NCI-H146 (cell line): Measurements from ENCODE around the gene RPTOR.
"Not testable (repeated sequence)": the region's sequence is repeated elsewhere in the genome, so short reads cannot be mapped to it uniquely, and the experiment has no call there.

Source experiments
- DNase-seq: peaks from one replicate; lab custom pipeline; 2025; lab: John Stamatoyannopoulos, UW

RPTOR gene

GRCh38 chr17:80861418-80861815 lies 316.8 kb downstream of the RPTOR start:
- DNase-seq = no peak

- DNase-seq = peak; percentile 65
Observed at GRCh38 chr17:80861892-80862291, 317.3 kb downstream of the RPTOR start.

GRCh38 chr17:80862481-80862961 lies 317.9 kb downstream of the RPTOR start:
- DNase-seq = no peak

- no peak for DNase-seq
Observed at GRCh38 chr17:80862978-80863377, 318.3 kb downstream of the RPTOR start.

GRCh38 chr17:80863626-80864025 lies 319.0 kb downstream of the RPTOR start:
- DNase-seq = no peak

- no peak for DNase-seq
Observed at GRCh38 chr17:80864751-80865150, 320.1 kb downstream of the RPTOR start.

GRCh38 chr17:80866050-80866793 lies 321.6 kb downstream of the RPTOR start:
- peak; percentile 58 for DNase-seq

- peak; percentile 25 for DNase-seq
Observed at GRCh38 chr17:80868022-80868609, 323.5 kb downstream of the RPTOR start.

- DNase-seq = no peak
Observed at GRCh38 chr17:80869481-80870145, 325.0 kb downstream of the RPTOR start.

- no peak for DNase-seq
Observed at GRCh38 chr17:80870401-80870800, 325.8 kb downstream of the RPTOR start.

GRCh38 chr17:80871341-80871740 lies 326.7 kb downstream of the RPTOR start:
- DNase-seq = no peak

- DNase-seq = no peak
Observed at GRCh38 chr17:80872001-80872500, 327.4 kb downstream of the RPTOR start.

GRCh38 chr17:80872501-80873306 lies 328.1 kb downstream of the RPTOR start:
- DNase-seq = no peak

- DNase-seq = no peak
Observed at GRCh38 chr17:80873307-80873951, 328.8 kb downstream of the RPTOR start.

GRCh38 chr17:80874866-80875445 lies 330.3 kb downstream of the RPTOR start:
- no peak for DNase-seq

- DNase-seq = not testable (repeated sequence)
Observed at GRCh38 chr17:80875480-80875995, 330.9 kb downstream of the RPTOR start.

- not testable (repeated sequence) for DNase-seq
Observed at GRCh38 chr17:80876456-80876949, 331.9 kb downstream of the RPTOR start.

GRCh38 chr17:80876950-80877728 lies 332.5 kb downstream of the RPTOR start:
- DNase-seq = no peak

- no peak for DNase-seq
Observed at GRCh38 chr17:80877729-80878303, 333.2 kb downstream of the RPTOR start.
